H9 (cell line): ENCODE measurements around the gene RNF20. TPM values are rescaled to one million over a fixed set of nuclear protein-coding genes. Genes with fewer than 3 reads are reported as not detected.

Experiments used
- DNase-seq: peaks from one replicate; pipeline ENCODE4 v3.0.0-alpha.2; 2017
- H2AFZ ChIP-seq: one replicate; pipeline ENCODE4 v1.6.1; 2013; ENCODE audit warnings: mild to moderate bottlenecking, low read length, control low read depth, moderate library complexity
- H2AK5ac ChIP-seq: 2 replicates; pipeline ENCODE4 v1.6.1; 2013; ENCODE audit warnings: low read length, control low read depth, mixed read lengths; ENCODE audit not compliant: insufficient read length
- H2BK120ac ChIP-seq: one replicate; pipeline ENCODE4 v1.6.1; 2013; ENCODE audit warnings: low read depth, mild to moderate bottlenecking, low read length, control low read depth, inconsistent platforms; ENCODE audit not compliant: poor library complexity, severe bottlenecking
- H2BK12ac ChIP-seq: 2 replicates; pipeline ENCODE4 v1.6.1; 2013; ENCODE audit warnings: low read length, control low read depth, mixed read lengths, low read depth; ENCODE audit not compliant: insufficient read length
- H2BK15ac ChIP-seq: 2 replicates; pipeline ENCODE4 v1.6.1; 2013; ENCODE audit warnings: low read depth, low read length, control low read depth
- H2BK20ac ChIP-seq: one replicate; pipeline ENCODE4 v1.6.1; 2013; ENCODE audit warnings: low read depth, mild to moderate bottlenecking, low read length, control low read depth, inconsistent platforms; ENCODE audit not compliant: poor library complexity, severe bottlenecking
- H2BK5ac ChIP-seq: 2 replicates; pipeline ENCODE4 v1.6.1; 2013; ENCODE audit warnings: low read length, control low read depth, mixed read lengths; ENCODE audit not compliant: insufficient read length
- H3K14ac ChIP-seq: 2 replicates; pipeline ENCODE4 v1.6.1; 2013; ENCODE audit warnings: low read length, control low read depth; ENCODE audit not compliant: insufficient read depth
- H3K18ac ChIP-seq: 2 replicates; pipeline ENCODE4 v1.6.1; 2013; ENCODE audit warnings: low read depth, mild to moderate bottlenecking, mixed read lengths, low read length, control low read depth; ENCODE audit not compliant: insufficient read length
- H3K23ac ChIP-seq: 2 replicates; pipeline ENCODE4 v1.6.1; 2013; ENCODE audit warnings: low read length, control low read depth, mixed read lengths, low read depth; ENCODE audit not compliant: insufficient read length
- H3K23me2 ChIP-seq: 2 replicates; pipeline ENCODE4 v1.6.1; 2013; ENCODE audit warnings: low read depth, mild to moderate bottlenecking, mixed read lengths, low read length, control low read depth; ENCODE audit not compliant: insufficient read length, poor library complexity, severe bottlenecking
- H3K27ac ChIP-seq: 2 replicates; pipeline ENCODE4 v1.5.1; 2013; ENCODE audit warnings: low read length, control low read depth, mixed read lengths, low read depth; ENCODE audit not compliant: insufficient read length
- H3K27me3 ChIP-seq: 2 replicates; pipeline ENCODE4 v1.6.1; 2013; ENCODE audit warnings: low read length, control low read depth, inconsistent platforms; ENCODE audit not compliant: insufficient read depth
- H3K4ac ChIP-seq: 2 replicates; pipeline ENCODE4 v1.6.1; 2013; ENCODE audit warnings: low read depth, mild to moderate bottlenecking, control low read depth, inconsistent platforms, low read length, moderate library complexity
- H3K4me1 ChIP-seq: 2 replicates; pipeline ENCODE4 v1.6.1; 2013; ENCODE audit warnings: low read length, control low read depth, inconsistent platforms; ENCODE audit not compliant: insufficient read depth
- H3K4me2 ChIP-seq: 2 replicates; pipeline ENCODE4 v1.6.1; 2013; ENCODE audit warnings: low read length, control low read depth, mixed read lengths; ENCODE audit not compliant: insufficient read length, insufficient read depth
- H3K56ac ChIP-seq: 2 replicates; pipeline ENCODE4 v1.6.1; 2013; ENCODE audit warnings: low read depth, mild to moderate bottlenecking, mixed read lengths, low read length, control low read depth; ENCODE audit not compliant: insufficient read length
- H3K79me1 ChIP-seq: 2 replicates; pipeline ENCODE4 v1.6.1; 2013; ENCODE audit warnings: low read depth, mild to moderate bottlenecking, moderate library complexity, low read length, control low read depth, inconsistent platforms; ENCODE audit not compliant: insufficient read depth, poor library complexity, severe bottlenecking
- H3K79me2 ChIP-seq: 2 replicates; pipeline ENCODE4 v1.6.1; 2013; ENCODE audit warnings: low read length, control low read depth, inconsistent platforms; ENCODE audit not compliant: insufficient read depth
- H3K9ac ChIP-seq: 2 replicates; pipeline ENCODE4 v1.6.1; 2013; ENCODE audit warnings: low read length, control low read depth, mixed read lengths; ENCODE audit not compliant: insufficient read length; ENCODE audit errors: extremely low read depth
- H3K9me3 ChIP-seq: one replicate; pipeline ENCODE4 v1.6.1; 2013; ENCODE audit warnings: low read depth, low read length, inconsistent platforms; ENCODE audit not compliant: control insufficient read depth
- H3T11ph ChIP-seq: one replicate; pipeline ENCODE4 v1.6.1; 2013; ENCODE audit warnings: mild to moderate bottlenecking, low read length, control low read depth, inconsistent platforms
- H4K20me1 ChIP-seq: one replicate; pipeline ENCODE4 v1.6.1; 2013; ENCODE audit not compliant: control insufficient read depth, insufficient read length, insufficient read depth
- H4K5ac ChIP-seq: 2 replicates; pipeline ENCODE4 v1.6.1; 2013; ENCODE audit warnings: low read depth, mild to moderate bottlenecking, mixed read lengths, low read length, control low read depth; ENCODE audit not compliant: insufficient read length
- H4K8ac ChIP-seq: replicated peaks from 2 replicates; pipeline ENCODE4 v1.6.1; 2013; ENCODE audit warnings: low read length, control low read depth, mixed read lengths, low read depth; ENCODE audit not compliant: insufficient read length
- H4K91ac ChIP-seq: 2 replicates; pipeline ENCODE4 v1.6.1; 2013; ENCODE audit warnings: low read depth, mild to moderate bottlenecking, moderate library complexity, mixed read lengths, low read length, control low read depth; ENCODE audit not compliant: insufficient read length
- H3K27ac Mint-ChIP-seq, 3 experiments: 2 replicates in 2 of 3; 3 replicates in 1 of 3; pipeline ENCODE4 v1.8.0; 2020 to 2021; ENCODE audit warnings: mixed read lengths in 3 of 3, mild to moderate bottlenecking in 1 of 3, moderate library complexity in 1 of 3
- H3K27me3 Mint-ChIP-seq: 2 replicates; pipeline ENCODE4 v1.8.0; 2021; ENCODE audit warnings: low read depth, mild to moderate bottlenecking, moderate library complexity, mixed read lengths
- H3K36me3 Mint-ChIP-seq, 3 experiments: 2 replicates in 2 of 3; 3 replicates in 1 of 3; pipeline ENCODE4 v1.8.0; 2020 to 2021; ENCODE audit warnings: low read depth in 3 of 3, mixed read lengths in 3 of 3; ENCODE audit not compliant: insufficient read depth in 1 of 3
- H3K4me1 Mint-ChIP-seq, 2 experiments: 2 replicates each; pipeline ENCODE4 v1.8.0; 2020; ENCODE audit warnings: mixed read lengths in 2 of 2
- H3K4me3 Mint-ChIP-seq, 2 experiments: 2 replicates in 1 of 2; 3 replicates in 1 of 2; pipeline ENCODE4 v1.8.0; 2020 to 2021; ENCODE audit warnings: mild to moderate bottlenecking in 2 of 2, mixed read lengths in 2 of 2, moderate library complexity in 1 of 2
- H3K9me3 Mint-ChIP-seq, 2 experiments: 2 replicates in 1 of 2; 3 replicates in 1 of 2; pipeline ENCODE4 v1.8.0; 2020; ENCODE audit warnings: mild to moderate bottlenecking in 2 of 2, mixed read lengths in 2 of 2, moderate library complexity in 1 of 2
- WGBS: extraction: QIAGEN DNeasy Blood & Tissue Kit; methylation state at CpG from one replicate; pipeline ENCODE4 v1.1.7; 2013; ENCODE audit warnings: missing lambda C conversion rate, low lambda C conversion rate, mixed read lengths; ENCODE audit not compliant: insufficient read length; ENCODE audit errors: extremely low coverage; 5-methylcytosine and 5-hydroxymethylcytosine counted together
- total RNA-seq: library from RNA; stranded (reverse); gene quantifications from 2 replicates; pipeline ENCODE4 v1.2.1, GENCODE V29; 2021
- TF ChIP-seq, protein P1 (sequence below): fragments of 200-600 bp; sonication (generic); conservative IDR thresholded peaks from 3 replicates; pipeline ENCODE4 v1.8.0; 2021; ENCODE audit warnings: antibody characterized with exemption, mild to moderate bottlenecking

The RNF20 gene
- total RNA-seq, 1 experiment from 2014 or later: 48.5 TPM

DNA sequence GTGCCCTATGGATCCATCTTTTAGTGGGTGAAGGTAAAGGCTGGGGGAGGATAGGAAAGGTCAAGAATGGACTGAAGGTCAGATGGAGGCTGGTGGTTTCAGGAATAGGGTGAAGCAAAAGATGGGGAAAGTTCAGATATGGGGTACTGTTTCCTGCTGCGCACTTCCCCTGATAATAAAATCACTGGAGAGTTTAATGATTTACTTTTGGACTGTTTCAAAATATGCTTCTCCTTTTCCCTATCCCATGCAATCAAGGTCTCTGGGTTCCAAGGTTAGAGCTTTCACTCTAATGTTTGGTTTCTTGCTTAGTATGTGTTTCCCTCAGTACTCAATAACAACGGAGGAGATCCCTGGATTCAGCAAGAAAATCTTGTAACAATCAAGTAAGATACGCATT is 71.9 kb downstream of the RNF20 start:
- Histone ChIP-seq H2AFZ (no peak overlapping the region), H2BK5ac (no peak overlapping the region), H4K91ac (no peak overlapping the region), H3K4ac (no peak overlapping the region), H3K4me2 (no peak overlapping the region), H3K79me2 (no peaks in the 10 kb centered on the region), H3K27ac (no peak overlapping the region), H3K27me3 (no peaks in the 10 kb centered on the region), H2BK120ac (no peak overlapping the region), H3K9me3 (no peaks in the 10 kb centered on the region), H3K79me1 (no peaks in the 10 kb centered on the region), H4K8ac (no peak overlapping the region), H3K4me1 (no peaks in the 10 kb centered on the region), H3K23me2 (no peaks in the 10 kb centered on the region), H4K20me1 (no peaks in the 10 kb centered on the region), H3K9ac (no peak overlapping the region), H4K5ac (no peak overlapping the region), H2BK20ac (no peak overlapping the region), H3K56ac (no peak overlapping the region), H2AK5ac (no peak overlapping the region), H2BK12ac (no peak overlapping the region), H3T11ph (no peak overlapping the region), H3K14ac (no peak overlapping the region), H3K18ac (no peak overlapping the region), H3K23ac (no peak overlapping the region), H2BK15ac (no peak overlapping the region)
- TF ChIP-seq, protein P1, sequence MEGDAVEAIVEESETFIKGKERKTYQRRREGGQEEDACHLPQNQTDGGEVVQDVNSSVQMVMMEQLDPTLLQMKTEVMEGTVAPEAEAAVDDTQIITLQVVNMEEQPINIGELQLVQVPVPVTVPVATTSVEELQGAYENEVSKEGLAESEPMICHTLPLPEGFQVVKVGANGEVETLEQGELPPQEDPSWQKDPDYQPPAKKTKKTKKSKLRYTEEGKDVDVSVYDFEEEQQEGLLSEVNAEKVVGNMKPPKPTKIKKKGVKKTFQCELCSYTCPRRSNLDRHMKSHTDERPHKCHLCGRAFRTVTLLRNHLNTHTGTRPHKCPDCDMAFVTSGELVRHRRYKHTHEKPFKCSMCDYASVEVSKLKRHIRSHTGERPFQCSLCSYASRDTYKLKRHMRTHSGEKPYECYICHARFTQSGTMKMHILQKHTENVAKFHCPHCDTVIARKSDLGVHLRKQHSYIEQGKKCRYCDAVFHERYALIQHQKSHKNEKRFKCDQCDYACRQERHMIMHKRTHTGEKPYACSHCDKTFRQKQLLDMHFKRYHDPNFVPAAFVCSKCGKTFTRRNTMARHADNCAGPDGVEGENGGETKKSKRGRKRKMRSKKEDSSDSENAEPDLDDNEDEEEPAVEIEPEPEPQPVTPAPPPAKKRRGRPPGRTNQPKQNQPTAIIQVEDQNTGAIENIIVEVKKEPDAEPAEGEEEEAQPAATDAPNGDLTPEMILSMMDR: no peak
- no peaks in the 10 kb centered on the region; the same call in none of the 2 replicates for H3K27me3 Mint-ChIP-seq
- H3K27ac Mint-ChIP-seq: no peak overlapping the region
- DNase-seq: no peak
- H3K9me3 Mint-ChIP-seq: no peaks in the 10 kb centered on the region
- no CpG with 5 or more reads among the region's 3 CpGs for WGBS
- H3K36me3 Mint-ChIP-seq: no peaks in the 10 kb centered on the region
- peaks cover 3 to 7% of the 10 kb centered on the region in 2 experiments for H3K4me1 Mint-ChIP-seq
- no peak overlapping the region for H3K4me3 Mint-ChIP-seq

Other genes with a start within 250 kb of the RNF20 start
- gene BAAT, start 148.8 kb upstream of the RNF20 start, total RNA-seq: 0.09 and 0.15 TPM in 2 replicates
- gene MRPL50, start 135.2 kb upstream of the RNF20 start, total RNA-seq: 20.0 and 20.7 TPM in 2 replicates
- gene ZNF189, start 135.0 kb upstream of the RNF20 start, total RNA-seq: 14.9 and 15.8 TPM in 2 replicates
- gene ALDOB, start 98.1 kb upstream of the RNF20 start, total RNA-seq: not detected in 2 replicates
- not detected in 2 replicates for gene PPP3R2, start 61.1 kb downstream of the RNF20 start, total RNA-seq
- gene GRIN3A, start 204.8 kb downstream of the RNF20 start, total RNA-seq: not detected in 2 replicates